GM19351 (cell line): ENCODE results near the gene OR2J3.
"Not testable (repeated sequence)": the region's sequence is repeated elsewhere in the genome, so short reads cannot be mapped to it uniquely, and the experiment has no call there.

Experiments used
- ATAC-seq: cut with Tn5 transposase; IDR thresholded peaks from one replicate; pipeline ENCODE4 v1.9.1; 2021; ENCODE audit warnings: mild to moderate bottlenecking, moderate library complexity; ENCODE audit not compliant: unreplicated experiment

Gene OR2J3

DNA sequence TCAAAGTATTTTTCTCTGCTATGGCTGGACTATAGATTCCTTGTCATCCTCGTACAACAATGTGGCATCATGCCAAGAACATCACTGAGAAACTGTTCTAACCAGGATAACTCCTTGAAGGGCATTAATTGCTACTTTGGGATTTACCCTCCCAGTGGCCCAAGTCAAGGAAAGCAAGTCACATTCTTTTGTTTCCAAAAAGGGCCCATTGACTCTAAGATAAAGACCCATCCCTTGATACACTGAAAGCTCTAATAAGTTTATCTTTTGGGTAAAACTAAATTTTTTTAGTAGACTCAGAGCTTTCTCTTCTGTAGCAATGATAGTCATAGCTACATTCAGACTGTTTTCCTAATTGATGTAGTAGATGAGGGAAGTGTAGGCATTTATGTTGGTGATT is at the start of gene OR2J3:
TSS of gene OR2J3 (plus strand) at position 301 of the 400 bp plus-strand sequence. CDS start 3,833 bp downstream, outside the sequence.
- no peak for ATAC-seq

DNA sequence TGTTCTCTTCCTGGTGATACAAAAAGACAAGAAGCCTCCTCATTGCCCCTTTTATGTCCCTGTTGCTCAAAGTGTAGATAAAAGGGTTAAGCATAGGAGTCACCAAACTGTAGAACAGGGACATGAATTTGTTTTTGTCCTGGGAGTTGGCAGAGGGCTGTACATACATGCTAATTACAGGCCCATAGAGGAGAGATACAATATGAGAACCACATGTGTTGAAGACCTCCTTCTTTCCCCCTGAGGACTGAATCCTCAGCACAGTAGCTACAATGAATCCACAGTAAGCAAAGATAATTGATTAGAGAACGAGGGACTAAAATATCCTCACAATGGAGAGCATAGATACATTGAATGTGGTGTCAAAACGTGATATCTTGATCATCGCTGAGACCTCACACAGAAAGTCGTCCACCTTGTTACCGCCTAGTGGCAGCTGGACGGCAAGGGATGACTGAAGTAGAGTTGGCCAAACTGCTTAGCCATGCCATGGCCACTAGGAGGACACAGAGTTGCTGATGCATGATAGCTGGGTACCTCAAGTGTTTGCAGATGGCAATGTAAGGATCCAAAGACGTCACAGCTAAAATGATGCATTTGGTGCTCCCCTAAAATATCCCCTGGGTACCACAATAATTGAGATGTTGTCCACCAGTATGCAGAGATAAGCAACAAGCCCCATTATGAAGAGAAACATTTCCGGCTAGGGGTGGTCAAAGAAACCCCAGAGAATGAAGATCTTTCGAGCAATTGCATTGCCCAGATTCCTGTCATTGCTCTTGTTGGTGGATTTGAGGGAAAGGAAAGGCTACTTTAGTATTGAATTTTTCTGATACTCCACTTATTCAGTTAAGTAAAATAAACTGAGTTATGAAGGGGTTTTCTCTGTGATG is 35.8 kb upstream of the OR2J3 start:
- peak; percentile 76 for ATAC-seq

DNA sequence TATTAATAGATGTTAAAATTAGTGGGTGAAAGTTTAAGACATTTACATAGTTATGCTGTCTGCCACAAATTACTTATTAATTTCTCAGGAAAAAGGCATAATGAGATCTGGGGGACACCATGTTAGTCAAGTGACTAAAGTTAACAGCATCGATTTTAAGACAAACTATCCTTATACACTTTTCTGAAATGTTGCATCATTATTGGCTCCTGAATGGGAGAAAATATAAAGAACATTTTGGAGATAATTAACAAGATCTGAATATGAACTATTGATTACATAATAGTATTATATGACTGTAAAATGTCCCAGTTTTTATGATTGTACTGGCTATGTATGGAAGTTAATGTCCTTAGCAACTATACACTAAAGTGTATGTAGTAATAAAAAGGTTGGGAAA is 28.7 kb upstream of the OR2J3 start:
- ATAC-seq: no peak

DNA sequence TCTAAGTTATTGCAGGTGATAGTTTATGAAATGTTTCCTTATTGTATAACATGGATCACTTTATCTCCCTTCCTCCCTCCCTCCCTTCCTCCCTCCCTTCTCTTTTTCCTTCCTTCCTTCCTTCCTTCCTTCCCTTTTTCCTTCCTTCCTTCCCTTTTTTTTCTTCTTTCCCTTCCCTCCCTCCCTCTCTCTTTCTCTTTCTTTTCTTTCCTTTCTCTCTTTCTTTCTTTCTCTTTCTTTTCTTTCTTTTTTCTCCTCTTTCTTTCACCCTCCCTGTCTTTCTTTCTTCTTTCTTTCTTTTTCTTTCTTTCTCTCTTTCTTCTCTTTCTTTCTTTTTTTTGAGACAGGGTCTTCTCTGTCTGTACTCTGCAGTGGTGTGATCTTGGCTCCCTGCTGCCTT is 26.5 kb upstream of the OR2J3 start:
- no peak for ATAC-seq

DNA sequence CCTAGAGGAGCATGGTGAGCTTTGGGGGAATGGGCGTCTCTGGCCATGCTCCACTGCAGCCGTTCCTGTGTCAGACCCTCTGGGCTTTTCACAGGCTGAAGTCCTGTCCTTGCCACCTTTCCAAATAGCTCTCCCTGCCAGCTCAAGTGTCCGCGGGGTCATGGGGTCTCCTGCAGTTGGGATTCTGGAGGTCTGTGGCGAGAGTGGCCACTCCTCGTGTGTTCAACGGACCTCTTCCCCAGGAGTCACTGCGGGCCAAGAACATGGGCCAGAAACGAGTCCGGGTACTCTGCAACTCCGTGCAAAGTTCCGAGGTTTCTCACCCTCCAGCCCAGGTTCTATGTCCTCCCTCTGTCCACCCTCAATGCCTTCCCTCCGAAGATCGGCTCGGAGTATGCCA is 25.4 kb upstream of the OR2J3 start:
- ATAC-seq: no peak

DNA sequence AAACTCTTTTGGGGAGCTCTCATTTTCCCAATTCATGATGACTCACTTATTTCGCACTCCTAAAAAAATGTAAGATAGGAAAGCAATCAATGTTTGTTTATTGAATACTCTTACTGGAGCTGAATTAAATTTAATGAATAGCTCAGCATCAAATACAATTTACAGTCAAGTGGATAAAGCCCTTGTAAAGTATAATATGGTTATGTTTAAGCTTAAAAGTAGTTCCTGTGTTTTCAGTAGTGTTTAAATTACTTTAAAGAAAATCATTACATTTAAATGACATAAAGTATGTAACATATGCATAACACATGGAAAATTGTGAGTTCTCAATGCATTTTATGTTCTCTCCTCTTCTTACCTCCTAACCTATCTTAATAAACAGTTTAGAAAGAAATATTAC is 20.6 kb upstream of the OR2J3 start, which contains the start of gene OR2B3:
TSS of gene OR2B3 (minus strand) at position 101 of the 400 bp plus-strand sequence. CDS start at position 36, 65 bp downstream.
- ATAC-seq: no peak

DNA sequence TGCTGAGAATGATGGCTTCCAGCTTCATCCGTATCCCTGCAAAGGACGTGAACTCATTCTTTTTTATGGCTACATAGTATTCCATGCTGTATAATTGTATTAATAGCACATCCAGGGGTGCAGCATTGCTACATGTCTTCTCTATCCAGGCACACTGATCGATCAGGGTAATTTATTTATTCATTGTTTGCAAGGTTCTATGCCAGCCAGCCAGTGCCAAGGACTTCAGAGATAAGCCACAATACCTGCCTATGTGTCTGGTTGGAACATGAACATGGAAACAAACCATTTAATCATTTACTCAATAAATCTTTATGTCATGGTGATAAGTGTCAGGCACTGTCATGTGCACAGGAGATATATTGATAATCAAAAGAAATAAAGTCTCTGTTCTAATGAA is 14.9 kb upstream of the OR2J3 start:
- ATAC-seq: no peak

DNA sequence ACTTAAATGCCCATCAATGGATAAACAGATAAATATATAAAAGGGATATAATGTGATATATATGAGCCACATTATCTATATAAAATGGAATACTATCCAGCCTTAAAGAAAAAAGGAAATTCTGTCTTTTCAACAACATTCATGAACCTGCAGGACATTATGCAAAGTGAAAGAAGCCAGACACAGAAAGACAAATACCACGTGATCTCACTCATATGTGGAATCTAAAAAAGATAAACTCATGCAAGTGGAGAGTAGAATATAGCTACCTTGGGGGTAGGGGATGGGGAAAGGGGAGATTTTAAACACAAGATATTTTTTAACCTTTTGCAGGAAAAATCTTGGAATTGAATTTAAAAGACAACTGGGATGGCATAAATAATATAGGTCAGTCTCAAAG is 10.1 kb upstream of the OR2J3 start:
- ATAC-seq: no peak

DNA sequence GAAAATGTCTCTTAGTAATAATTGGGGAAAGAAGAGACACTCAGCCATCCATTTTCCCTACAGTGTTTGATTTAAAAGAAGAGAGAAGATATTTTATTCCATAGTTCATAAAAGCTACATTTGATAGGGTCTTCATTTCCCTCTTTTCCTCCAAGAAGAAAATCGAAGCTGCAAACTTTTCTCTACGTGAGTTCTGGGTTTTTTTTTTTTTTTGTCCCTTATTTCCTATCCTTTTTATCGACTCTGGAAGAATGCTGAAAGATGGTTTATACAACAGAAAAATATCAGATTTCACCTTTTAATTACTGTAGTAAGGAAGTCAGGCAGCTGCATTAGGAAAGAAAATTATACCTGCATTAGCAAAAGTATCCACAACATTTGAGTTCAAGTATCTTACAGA is 8.7 kb upstream of the OR2J3 start, which contains the start of gene OR2J1:
TSS of gene OR2J1 (plus strand) at position 301 of the 400 bp plus-strand sequence. CDS start 1,453 bp downstream, outside the sequence.
- ATAC-seq: no peak

DNA sequence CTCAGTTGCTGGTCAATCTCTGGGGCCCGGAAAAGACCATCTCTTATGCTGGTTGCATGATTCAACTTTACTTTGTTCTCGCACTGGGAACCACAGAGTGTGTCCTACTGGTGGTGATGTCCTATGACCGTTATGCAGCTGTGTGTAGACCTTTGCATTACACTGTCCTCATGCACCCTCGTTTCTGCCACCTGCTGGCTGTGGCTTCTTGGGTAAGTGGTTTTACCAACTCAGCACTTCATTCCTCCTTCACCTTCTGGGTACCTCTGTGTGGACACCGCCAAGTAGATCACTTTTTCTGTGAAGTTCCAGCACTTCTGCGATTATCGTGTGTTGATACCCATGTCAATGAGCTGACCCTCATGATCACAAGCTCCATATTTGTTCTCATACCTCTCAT is 4.3 kb downstream of the OR2J3 start:
- no peak for ATAC-seq

DNA sequence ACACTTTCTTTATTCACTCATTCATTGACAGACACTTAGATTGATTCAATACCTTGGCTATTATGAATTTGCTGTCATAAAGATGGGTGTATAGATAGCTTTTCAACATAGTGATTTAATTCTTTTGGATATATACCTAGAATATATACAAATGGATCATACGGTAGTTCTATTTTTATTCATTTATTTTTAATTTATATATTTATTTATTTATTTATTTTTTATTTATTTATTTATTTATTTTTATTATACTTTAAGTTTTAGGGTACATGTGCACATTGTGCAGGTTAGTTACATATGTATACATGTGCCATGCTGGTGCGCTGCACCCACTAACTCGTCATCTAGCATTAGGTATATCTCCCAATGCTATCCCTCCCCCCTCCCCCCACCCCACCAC is 7.1 kb downstream of the OR2J3 start:
- ATAC-seq: not testable (repeated sequence)

DNA sequence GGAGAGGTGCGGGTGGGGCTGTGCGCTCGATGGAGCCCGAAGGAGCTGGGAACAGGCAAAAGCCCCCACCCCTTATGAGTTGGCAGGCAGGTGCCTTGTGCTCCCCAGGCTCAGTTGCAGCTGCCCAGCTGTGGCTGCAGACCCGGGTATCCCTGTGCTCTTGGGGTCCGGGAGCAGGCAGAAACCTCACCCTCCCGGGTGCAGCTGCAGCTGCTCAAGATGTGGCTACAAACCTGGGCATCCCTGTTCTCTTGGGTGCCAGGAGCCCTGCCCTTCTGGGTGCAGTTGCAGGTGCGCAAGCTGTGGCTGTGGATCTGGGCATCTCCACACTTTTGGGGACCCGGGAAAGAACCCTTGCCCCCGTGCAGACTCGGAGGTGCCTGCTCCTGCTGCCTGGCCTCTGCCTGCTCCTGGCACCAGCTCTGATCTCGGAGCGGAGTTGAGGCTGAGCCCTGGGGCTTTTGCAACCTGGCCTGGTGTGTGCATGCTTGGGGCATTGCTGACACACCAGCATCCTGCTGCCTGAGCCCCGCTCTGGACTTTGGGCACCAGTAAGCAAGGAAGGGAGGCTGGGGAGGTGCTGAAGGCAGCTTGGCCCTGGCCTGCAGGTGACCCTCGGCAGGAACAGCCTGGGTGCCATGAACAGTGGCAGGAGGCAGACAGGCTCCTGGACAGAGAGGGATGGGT is 21.6 kb downstream of the OR2J3 start:
- no peak for ATAC-seq

DNA sequence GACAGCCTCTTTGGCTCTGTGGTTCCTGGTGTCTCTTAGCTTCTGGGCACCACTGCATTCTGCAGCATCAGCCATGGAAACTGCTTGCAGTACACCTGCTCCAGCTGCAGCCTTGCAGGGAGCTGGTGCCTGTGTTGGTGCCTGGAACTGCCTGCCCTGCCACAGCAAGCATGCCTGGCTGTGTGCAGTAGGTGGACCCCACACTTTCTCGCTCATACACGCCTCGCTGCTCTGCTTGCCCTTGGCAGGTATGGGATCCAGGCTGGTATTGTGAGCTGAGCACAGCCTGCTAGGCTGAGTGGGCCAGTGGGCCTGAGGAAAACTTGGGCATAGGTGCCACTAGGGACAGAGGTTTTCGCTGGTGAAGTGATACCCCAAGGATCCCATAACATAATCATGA is 22.8 kb downstream of the OR2J3 start:
- ATAC-seq: no peak

DNA sequence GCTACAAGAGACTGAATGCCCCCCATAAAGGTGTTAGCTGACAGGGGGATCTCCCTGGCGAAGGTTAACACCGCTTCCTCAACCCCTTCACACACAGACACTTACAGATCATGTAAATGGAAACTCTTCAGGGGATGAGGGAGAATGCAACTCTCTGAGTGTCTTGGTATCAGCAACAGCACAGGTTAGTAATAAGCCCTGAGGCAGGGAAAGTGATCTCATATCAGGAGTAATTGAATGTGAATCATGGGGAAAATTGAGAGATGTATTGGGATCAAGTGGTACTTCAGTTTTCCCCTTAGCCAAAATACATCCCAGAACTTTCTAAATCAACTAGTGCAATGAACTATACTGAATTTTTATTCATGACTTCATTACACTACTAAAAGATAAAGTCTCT is 23.8 kb downstream of the OR2J3 start:
- no peak for ATAC-seq

DNA sequence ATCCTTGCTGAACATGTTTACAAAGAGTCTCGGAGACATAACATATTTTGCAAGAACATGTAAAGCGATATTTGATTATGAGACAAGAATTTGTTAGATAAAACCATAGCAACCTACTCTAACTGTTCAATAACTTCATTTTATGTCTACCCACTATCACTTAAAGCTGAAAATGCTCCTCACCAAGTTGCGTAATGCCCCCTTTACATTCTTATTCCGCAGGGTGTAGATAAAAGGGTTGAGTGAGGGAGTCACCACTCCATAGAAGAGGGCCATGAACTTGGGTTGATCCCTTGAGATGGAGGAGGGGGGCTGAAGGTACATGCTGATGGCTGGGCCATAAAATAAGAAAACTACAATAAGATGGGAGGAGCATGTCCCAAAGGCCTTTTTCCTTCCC is 29.9 kb downstream of the OR2J3 start:
- no peak for ATAC-seq

DNA sequence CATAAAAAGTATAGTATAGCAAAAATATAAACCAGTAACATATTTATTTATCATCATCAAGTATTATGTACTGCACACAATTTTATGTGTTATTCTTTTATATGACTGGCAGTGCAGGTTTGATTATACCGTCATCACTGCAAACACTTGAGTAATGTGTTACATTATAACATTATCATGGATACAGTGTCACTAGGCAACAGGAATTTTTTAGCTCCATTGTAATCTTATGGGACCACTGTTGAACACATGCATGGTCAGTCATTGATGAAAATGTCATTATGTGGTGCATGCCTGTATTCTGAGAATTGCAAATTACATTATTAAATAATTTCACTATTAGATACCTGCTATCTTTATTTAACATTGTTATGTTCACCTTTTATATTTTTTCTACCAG is 33.7 kb downstream of the OR2J3 start:
- ATAC-seq: no peak

DNA sequence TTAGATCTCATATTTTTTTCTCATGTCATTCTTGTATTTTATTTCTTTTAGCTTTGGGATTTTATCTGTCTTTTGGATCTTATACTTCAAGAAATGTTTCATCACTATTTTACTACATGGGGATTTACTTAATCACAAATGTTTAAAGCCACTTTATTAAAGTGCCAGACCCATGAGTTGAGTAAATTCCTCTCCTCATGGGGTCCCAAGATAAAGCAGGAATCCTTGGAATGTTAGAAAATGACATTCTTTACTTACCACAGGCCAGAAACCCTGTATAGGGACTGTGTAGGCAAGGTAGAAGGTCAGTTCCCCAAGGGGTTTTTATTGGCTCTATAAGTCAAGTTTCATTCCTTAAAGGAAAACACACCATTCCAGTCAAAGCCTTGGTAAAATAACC is 34.5 kb downstream of the OR2J3 start:
- no peak for ATAC-seq

DNA sequence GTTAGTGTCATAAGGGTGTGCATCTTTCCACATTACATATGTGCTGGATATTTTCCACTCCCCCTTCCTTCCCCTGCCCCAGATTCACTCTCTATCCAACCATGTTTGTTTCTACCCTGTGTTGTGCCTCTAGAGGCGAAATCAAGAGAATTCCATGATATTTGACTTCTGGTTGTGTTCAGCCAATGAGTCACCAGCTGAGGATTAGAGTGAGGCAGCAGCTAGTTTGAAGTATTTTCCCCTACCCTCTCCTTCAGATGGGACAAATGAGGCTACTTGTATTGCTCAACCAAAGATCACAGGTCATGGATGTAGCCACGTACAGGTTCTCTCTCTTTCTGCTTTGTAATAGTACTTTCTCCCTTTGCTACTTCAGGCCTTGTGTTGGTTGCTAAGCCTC is 38.3 kb downstream of the OR2J3 start:
- ATAC-seq: no peak

DNA sequence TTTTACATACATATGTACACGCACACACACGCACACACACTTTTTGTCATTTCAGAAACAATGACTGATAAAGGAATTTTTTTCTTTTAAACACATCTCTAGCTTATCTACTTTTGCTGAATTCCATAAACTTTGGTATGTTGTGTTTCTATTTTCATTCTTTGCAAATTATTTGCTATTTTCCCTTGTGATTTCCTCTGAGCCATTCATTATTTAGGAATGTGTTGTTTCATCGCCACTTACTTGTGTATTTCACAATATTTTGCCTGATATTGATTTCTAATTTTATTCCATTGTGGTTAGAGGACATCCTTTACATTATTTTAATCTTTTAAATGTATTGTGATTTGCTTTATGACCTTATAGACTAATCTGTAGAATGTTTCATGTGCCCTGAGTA is 39.2 kb downstream of the OR2J3 start:
- ATAC-seq: no peak

DNA sequence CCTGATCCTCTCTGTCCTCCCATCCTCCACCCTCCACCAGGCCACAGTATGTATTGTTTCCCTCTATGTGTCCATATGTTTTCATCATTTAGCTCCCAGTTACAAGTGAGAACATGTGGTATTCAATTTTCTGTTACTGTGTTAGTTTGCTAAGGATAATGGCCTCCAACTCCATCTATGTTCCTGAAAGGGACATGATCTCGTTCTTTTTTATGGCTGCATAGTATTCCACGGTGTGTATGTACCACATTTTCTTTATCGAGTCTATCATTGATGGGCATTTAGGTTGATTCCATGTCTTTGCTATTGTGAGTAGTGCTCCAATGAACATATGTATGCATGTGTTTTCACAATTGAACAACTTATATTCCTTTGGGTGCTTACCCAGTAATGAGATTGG is 41.6 kb downstream of the OR2J3 start:
- not testable (repeated sequence) for ATAC-seq

DNA sequence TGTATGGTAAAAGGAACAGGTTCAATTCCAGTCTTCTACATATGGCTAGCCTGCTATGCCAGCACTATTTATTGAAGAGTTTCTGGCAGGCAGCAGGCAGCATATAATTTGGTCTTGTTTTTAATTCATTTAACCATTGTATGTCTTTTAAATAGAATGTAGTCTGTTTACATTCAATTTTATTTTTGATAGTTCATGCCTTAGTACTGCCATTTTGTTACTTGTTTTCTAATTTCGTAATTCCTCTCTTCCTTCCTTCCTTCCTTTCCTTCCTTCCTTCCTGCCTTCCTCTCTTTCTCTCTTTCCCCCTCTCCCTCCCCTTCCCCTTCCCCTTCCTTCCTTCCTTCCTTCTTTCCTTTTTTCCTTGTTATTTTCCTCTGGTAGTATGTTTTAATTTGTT is 45.2 kb downstream of the OR2J3 start:
- ATAC-seq: no peak

DNA sequence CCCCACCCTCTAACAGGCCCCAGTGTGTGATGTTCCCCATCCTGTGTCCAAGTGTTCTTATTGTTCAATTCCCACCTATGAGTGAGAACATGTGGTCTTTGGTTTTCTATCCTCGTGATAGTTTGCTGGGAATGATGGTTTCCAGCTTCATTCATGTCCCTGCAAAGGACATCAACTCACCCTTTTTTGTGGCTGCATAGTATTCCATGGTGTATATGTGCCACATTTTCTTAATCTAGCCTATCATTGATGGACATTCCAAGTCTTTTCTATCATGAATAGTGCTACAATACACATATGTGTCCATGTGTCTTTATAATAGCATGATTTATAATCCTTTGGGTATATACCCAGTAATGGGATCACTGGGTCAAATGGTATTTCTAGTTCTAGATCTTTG is 47.3 kb downstream of the OR2J3 start:
- not testable (repeated sequence) for ATAC-seq
